GM19099 (cell line): ENCODE data around the gene ANGPTL2.

Experiments
- POLR2A ChIP-seq: IDR thresholded peaks from 3 replicates; pipeline ENCODE4 v1.6.1; 2011; ENCODE audit warnings: low read depth; ENCODE audit not compliant: insufficient read length; ENCODE audit errors: extremely low read depth

The ANGPTL2 gene

DNA sequence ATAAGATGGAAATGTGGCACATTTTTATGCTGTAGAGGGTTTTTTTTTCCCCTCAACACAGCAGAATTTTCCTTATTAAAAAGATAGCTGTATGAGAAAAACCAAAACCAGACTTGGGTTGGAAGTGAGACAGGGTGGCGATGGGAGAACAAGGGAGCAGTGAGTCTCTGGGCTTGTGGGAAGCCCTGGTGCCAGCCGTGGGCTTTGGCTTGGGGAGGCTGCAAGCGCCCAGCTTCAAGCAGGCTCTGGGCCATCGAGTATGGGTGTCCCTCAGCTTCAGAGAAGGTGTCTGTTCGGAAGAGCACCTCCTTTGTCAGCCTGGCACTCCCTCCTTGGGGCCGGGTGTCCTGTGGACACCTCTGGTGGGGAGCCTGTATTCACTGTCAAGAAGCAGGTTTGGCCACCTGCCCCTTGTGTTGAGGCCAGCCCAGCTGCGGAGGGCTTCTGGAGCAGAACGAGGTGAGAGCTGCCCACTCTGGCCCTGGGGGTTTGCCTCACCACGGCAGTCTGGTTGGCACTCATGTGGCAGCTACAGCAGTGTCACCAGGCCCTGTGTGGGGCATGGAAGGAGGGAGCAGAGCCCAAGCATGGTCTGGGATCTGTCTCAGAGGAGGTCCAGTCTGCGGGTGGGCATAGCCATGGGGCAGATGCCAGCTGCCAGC, 37.6 kb upstream of the ANGPTL2 start:
- TF ChIP-seq POLR2A = no peak

DNA sequence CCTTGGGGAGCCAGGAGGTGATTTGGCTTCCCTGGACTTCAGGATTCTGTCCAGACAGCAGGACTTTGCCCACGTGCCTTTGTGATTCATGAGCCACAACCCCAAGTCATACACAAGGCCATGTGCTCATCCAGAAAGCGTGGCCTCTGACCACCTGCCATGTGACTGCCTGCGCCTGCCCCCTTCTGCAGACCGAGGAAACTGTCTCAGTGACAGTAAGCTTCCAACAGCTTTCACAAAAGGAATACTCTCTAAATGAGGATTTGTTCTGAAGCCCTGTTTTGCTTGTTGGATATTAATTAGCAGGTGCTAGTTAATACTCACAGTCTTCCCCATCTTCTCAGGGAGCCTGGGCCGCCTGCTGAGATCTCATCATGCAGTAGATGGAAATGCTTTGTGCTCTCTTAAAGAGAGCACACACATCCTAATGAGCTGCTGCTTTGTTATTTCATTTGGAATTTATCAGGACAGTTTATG, 36.9 kb upstream of the ANGPTL2 start:
- TF ChIP-seq POLR2A = no peak

DNA sequence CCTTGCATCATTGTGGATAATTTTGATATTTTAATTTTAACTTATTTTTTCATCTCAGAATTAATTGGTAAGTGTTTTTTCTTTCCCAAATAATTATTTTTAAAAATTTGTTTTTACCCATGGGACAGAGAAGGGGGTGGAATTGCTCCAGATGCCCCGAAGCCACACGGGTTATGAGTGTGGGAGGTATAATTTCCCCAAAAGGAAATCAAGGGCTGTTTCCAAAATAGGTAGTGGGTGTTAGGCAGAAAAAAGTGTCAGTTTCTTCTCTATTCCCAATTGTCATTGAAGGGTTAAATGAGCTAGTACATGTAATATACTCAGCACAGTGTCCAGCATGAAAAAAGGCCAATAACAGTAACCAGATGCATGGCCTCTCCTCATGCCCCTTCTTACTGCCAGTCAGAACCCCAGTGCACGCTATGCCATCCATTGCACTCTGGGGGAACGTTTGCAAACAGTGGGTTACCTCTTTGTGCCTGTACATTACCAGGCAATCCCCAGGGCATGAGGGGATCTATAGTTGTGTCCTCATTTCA, 36.4 kb upstream of the ANGPTL2 start:
- no peak for TF ChIP-seq POLR2A

DNA sequence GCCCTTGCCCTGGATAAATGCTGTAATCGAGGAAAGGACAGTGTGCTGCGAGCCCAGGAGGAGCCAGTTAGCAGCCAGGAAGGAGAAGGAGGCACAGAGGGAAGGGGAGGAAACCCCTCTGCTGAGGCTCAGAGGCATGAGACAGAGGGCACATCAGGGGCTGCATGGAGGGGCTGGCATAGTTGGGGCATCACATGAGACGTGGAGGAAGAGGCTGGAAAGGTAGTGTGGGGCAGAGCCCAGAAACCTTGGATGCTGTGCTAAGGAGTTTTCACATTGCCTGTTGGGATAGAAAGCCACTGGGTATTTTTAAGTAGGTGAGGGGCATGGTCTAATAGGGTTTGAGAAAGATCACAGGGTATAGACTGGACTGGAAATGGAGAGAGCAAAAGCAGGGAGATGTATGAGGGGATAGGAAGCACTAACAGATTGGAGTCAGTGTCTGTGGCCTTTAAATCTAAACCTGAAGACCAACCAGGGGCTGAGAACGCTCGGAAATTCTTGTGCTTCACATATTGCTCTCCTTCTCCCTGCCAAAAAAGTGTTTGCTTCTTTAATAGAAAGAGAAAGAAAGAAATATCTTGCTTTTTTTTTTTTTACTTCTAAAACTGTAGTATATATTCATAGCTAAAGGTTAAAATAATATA, 33.0 kb upstream of the ANGPTL2 start:
- TF ChIP-seq POLR2A = no peak

DNA sequence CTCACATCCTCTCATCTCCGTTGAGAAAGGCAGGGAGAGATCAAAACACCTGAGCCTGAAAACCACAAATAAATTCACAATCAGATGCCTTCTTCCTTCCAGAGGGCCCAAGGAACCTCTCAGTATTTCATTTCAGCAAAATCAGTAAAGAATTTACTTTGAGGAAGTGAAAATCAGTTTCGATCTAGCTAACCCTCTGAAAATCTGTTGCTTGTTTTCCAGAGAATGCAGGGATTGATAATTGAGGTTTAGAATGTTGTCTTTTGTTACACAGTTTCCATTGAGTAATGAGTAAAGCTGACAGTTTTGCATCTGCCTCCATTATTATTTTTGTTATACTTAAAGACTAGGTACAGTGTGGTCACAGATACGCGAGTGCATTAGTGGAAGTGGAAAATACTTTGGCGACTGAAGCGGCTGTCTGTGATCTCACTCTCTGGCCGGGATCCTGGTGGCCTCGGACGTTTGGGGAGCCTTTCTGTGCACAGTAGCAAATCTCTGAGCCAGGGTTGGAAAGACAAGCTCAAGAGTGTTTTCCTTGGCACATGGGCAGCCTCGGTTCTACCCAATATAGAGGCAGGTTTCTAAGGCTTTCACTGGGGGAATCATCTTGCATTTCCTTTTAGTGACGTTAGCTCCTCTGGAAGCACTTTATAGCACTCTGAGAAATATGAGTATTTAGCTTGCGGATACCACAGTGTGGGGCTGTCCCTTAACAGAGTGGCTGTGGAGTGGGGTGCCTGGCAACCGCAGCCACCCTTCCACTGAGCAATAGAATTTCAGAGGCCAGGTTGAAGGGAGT, 32.2 kb upstream of the ANGPTL2 start:
- TF ChIP-seq POLR2A = no peak

DNA sequence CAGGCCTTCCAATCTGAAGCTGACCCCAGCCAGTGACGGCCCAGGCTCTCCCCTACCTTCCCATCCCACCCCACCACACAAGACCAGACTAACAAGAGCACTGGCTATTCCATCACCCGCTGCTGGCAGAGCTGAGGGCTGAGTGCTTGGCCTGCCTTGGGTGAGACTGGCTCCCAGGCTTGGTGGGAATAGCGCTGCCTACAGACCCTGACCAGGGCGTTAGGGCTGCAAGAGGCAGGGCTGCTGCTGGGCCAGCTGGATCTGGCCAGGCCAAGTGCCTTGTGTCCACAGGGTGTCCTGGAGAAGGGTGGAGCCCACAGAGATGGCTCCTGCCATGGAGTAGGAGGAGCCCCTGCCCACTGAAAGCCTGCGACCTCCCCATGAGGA, 31.6 kb upstream of the ANGPTL2 start:
- TF ChIP-seq POLR2A = no peak

DNA sequence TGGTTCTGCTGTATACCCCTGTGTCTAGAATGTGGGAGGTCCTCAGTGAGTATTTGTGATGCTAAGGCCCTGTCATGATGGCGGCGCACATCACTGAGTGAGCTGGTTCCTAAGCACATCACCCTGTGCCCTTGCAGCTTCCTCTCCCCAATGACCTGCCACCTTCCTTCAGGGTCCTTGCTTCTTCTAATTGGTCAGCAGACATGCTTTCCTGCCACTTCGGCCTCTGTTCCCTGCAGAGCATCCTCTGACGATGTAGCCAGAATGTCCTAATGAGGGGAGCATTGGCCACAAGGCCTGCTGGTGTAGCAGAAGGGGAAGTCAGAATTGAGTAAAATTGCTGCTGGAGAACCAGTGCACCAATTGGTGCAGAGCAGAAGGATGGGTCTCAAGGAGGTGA, 31.1 kb upstream of the ANGPTL2 start:
- no peak for TF ChIP-seq POLR2A

DNA sequence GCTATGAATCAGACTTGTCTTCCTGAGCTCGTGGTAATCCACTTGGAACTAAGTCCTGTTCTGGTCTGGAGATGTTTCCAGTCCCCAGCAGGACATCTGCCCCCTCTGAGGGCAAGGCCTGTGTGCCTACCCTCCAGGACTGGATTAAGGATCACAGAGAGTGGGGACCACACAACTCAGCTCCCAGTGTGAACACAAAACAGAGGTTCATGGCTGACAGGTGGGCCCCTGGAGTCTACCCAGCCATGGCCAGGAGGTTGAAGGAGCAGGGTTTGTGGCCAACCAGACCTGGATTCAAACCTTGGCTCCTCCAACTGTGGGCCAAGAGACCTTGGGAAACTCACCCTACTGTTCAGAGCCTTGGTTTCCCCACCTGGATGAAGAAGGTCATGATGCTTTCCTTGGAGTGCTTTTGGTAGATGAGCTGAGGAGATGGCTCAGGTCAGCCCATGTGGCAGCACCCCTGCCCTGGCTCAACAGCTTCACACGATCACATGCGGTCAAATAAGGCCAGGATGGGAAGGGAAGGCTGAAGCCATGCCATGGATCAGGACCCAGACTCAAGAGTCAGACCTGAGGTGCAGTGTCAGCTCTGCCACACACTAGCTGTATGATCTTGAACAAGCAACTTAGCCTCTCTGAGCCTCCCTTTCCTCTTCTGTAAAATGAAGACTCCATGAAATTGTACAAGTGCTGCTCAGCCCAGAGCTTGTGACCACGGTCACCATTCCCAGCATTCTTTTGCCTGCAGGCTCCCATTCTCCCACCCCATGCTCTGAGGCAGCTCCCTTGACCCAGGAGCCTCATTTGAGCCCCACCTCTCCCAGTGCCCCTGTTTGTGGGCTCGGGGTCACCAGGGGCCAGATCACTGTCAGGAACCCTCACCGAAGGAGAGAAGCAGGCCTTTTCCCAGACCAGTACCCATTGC, 27.3 kb upstream of the ANGPTL2 start:
- no peak for TF ChIP-seq POLR2A

DNA sequence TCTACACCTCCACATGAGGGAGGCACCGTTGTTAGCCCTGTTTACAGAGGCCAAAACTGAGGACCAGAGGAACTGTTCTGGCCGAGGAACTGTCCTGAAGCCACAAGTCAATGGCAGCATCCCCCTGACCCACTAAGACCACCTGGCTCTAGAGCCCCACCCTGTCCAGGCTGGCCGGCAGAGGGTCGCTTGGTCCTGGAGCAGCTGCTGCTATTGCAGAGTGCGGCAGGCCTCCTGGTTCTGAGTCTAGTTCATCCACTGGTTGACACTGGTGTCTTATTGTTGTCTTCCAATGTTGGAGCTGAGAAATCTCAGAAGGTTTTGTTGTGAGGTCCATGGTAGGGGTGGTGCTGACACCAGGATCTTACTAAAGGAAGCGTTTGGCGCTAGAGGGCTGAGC, 26.6 kb upstream of the ANGPTL2 start:
- TF ChIP-seq POLR2A = no peak

DNA sequence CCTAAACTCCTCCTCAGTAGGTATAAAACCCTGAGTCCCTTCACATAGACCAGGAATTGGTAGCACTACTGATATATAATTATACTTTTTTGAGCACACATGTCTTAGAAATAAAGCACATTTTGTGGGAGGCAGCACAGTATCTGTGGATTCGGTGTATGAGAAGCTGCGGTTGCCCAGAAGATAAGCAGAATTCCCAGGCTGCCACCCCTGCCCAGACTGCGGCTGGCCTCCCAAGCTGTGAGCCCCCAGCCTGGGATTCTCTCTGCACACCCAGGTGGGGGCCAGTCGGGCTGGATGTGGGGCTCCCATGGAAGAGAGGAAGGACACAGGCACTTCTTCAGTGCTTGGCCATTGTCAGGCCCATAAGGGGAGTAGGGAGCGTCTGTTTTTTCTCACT, 25.6 kb upstream of the ANGPTL2 start:
- no peak for TF ChIP-seq POLR2A

DNA sequence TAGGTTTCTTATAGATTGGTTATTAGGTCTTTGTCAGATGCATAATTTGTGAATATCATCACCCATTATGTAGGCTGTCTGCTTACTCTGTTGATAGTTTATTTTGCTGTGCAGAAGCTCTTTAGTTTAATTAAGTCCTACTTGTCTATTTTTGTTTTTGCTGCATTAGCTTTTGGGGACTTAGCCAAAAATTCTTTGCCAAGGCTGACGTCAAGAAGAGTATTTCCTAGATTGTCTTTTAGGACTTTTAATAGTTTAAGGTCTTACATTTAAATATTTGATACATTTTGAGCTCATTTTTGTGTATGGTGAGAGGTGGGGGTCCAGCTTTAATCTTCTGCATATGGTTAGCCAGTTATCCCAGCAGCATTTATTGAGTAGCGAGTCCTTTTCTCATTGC, 24.8 kb upstream of the ANGPTL2 start:
- no peak for TF ChIP-seq POLR2A

DNA sequence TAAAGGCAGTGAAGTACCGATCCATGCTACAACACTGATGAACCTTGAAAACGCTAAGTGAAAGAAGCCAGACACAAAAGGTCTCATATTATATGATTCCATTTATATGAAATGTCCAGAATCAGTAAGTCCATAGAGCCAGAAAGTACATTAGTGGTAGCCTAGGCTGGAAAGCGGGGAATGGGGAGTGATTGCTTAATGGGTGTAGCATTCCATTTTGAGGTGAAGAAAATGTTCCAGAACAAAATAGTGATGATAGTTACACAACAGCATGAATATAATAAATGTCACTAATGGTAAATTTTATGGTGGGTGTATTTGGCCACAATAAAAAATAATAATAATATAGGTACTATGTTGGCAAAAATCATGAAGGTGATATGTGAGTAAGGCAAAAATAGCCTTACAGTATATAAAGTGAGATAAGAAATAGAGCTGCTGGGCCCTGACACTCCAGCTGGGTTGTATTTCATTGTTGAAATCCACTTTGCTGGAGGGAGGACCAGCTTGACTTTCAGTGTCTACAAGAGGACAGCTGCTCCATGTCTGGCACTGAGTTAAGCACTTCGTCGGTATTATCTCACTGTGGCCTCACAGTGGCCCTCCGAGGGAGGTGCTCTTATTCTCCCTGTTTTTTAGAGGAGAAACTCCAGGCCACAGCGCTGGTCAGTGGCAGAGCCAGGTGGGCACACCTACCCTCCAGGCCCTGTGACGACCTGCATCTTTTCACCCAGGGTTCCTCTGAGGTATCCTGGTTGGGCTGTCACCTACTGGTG, 22.4 kb upstream of the ANGPTL2 start:
- no peak for TF ChIP-seq POLR2A

DNA sequence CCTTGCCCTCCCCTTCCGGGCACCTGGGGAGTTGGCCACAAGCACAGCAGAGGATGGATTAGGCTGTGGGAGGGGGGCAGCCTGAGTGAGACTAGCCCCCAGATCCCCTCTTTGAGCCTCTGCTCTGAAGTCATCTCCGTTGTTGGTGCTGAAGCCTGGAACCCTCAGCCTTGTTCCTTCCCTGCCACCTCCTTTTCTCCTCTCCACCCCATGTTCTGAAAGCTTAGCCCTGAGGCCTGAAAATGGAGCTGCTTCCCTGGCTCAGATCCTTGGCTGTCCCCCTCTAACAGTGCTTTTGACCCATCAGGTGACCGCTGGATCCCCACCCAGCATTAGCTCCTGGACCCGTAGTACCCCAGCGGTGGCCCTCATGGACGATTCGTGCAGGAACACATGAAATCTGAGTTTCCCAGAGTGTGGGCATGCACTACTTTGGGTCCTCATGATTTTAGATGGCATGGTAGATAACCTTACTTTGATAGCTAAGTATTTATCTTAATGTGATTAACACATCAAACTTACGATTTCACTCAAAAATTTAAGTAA, 21.6 kb upstream of the ANGPTL2 start:
- TF ChIP-seq POLR2A = no peak
